Measurements from ENCODE around the gene ANKRD42.

DNA sequence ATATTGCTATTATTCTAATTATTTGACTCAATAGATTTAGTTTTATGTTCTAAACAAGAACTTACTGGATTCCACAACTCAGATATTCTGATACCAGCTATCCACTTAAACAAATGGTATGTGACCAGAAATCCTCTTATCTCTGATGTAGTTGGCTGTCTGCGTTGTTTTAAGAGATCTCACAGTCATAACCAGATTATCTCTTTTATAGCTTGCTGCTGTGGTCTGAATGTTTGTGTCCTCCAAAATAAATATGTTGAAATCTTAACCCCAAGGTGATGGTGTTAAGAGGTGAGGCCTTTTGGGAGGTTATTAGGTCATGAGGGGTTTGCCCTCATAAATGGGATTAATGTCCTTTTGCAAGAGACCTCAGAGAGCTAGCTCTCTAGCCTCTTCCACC is 12.7 kb downstream of the ANKRD42 start:
- TF ChIP-seq, protein P1, sequence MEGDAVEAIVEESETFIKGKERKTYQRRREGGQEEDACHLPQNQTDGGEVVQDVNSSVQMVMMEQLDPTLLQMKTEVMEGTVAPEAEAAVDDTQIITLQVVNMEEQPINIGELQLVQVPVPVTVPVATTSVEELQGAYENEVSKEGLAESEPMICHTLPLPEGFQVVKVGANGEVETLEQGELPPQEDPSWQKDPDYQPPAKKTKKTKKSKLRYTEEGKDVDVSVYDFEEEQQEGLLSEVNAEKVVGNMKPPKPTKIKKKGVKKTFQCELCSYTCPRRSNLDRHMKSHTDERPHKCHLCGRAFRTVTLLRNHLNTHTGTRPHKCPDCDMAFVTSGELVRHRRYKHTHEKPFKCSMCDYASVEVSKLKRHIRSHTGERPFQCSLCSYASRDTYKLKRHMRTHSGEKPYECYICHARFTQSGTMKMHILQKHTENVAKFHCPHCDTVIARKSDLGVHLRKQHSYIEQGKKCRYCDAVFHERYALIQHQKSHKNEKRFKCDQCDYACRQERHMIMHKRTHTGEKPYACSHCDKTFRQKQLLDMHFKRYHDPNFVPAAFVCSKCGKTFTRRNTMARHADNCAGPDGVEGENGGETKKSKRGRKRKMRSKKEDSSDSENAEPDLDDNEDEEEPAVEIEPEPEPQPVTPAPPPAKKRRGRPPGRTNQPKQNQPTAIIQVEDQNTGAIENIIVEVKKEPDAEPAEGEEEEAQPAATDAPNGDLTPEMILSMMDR (IDR thresholded peaks at IDR 0.05; ENCODE audit: low read length), result no peak
- no peak for TF ChIP-seq EZH2 (optimal IDR thresholded peaks at IDR 0.05; ENCODE audit: low read depth, low read length)

Data from MM.1S (cell line).